Mammary epithelial cell (primary cell): ENCODE results near the gene SLC52A3.

Experiments used
- EZH2 ChIP-seq: IDR thresholded peaks from 2 replicates; pipeline ENCODE4 v1.6.1; 2012; ENCODE audit warnings: low read length, inconsistent platforms, borderline replicate concordance
- TF ChIP-seq, protein P1 (sequence below), 2 donors: IDR thresholded peaks in 1 of 2; conservative IDR thresholded peaks in 1 of 2; 2 replicates each; pipeline ENCODE4 v1.5.1; 2011 to 2012; ENCODE audit warnings: inconsistent platforms in 2 of 2, low read length in 2 of 2, mild to moderate bottlenecking in 2 of 2, control low read depth in 1 of 2, low read depth in 1 of 2; ENCODE audit not compliant: insufficient read depth in 1 of 2; ENCODE audit errors: extremely low read depth in 1 of 2

DNA sequence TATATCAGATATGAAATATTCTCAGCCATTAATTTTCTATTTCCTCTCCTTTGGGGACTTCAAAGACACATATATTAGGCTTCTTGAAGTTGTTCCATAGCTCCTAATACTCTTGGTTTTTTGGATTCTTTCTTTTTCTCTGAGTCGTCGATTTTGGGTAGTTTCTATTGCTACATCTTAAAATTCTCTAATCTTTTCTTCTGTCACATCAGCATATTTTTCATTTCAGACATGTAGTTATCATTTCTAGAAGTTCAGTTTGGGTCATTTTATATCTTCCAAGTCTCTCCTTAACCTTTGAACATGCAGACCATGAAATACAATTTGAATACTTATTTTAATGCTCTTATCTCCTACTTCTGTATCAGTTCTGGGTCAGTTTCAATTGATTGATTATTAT is 53.8 kb downstream of the SLC52A3 start:
- TF ChIP-seq, protein P1, sequence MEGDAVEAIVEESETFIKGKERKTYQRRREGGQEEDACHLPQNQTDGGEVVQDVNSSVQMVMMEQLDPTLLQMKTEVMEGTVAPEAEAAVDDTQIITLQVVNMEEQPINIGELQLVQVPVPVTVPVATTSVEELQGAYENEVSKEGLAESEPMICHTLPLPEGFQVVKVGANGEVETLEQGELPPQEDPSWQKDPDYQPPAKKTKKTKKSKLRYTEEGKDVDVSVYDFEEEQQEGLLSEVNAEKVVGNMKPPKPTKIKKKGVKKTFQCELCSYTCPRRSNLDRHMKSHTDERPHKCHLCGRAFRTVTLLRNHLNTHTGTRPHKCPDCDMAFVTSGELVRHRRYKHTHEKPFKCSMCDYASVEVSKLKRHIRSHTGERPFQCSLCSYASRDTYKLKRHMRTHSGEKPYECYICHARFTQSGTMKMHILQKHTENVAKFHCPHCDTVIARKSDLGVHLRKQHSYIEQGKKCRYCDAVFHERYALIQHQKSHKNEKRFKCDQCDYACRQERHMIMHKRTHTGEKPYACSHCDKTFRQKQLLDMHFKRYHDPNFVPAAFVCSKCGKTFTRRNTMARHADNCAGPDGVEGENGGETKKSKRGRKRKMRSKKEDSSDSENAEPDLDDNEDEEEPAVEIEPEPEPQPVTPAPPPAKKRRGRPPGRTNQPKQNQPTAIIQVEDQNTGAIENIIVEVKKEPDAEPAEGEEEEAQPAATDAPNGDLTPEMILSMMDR (conservative IDR thresholded peaks at IDR 0.05 in 1 of 2, IDR thresholded peaks at IDR 0.05 in 1 of 2; ENCODE audit: extremely low read depth in 1 of 2, insufficient read depth in 1 of 2, low read depth in 1 of 2, low read length in 2 of 2), result no peak
- TF ChIP-seq EZH2, result no peak
